DOHH2 (cell line): ENCODE measurements around the gene WWC1.

ENCODE experiments used
- H3F3A ChIP-seq: fragments of 200-600 bp; sonication (generic), shearing (Covaris generic); 2 replicates; pipeline ENCODE4 v1.6.0; 2016; ENCODE audit warnings: antibody characterized with exemption, mild to moderate bottlenecking; ENCODE audit not compliant: control insufficient read depth, insufficient read depth
- H3K27ac ChIP-seq: fragments of 200-600 bp; sonication (generic); 2 replicates; pipeline ENCODE4 v1.5.1; 2014; ENCODE audit warnings: low read depth, mild to moderate bottlenecking, low read length, moderate library complexity
- H3K27me3 ChIP-seq: fragments of 200-600 bp; sonication (generic); 2 replicates; pipeline ENCODE4 v1.6.1; 2014; ENCODE audit warnings: mild to moderate bottlenecking, low read length, mixed read lengths; ENCODE audit not compliant: control insufficient read depth
- H3K36me3 ChIP-seq: fragments of 200-600 bp; sonication (generic); 2 replicates; pipeline ENCODE4 v1.6.1; 2014; ENCODE audit warnings: mild to moderate bottlenecking, low read length, moderate library complexity, mixed read lengths; ENCODE audit not compliant: control insufficient read depth
- H3K4me1 ChIP-seq: fragments of 200-600 bp; sonication (generic); 2 replicates; pipeline ENCODE4 v1.6.1; 2014; ENCODE audit warnings: mild to moderate bottlenecking, low read length, mixed read lengths; ENCODE audit not compliant: control insufficient read depth
- H3K4me2 ChIP-seq: fragments of 200-600 bp; sonication (generic); 2 replicates; pipeline ENCODE4 v1.6.0; 2014; ENCODE audit warnings: mild to moderate bottlenecking, low read length, moderate library complexity
- H3K4me3 ChIP-seq: fragments of 200-600 bp; sonication (generic); 2 replicates; pipeline ENCODE4 v1.5.1; 2014; ENCODE audit warnings: mild to moderate bottlenecking, low read length, mixed read lengths
- H3K79me2 ChIP-seq: fragments of 200-600 bp; sonication (generic); 2 replicates; pipeline ENCODE4 v1.6.1; 2014; ENCODE audit warnings: mild to moderate bottlenecking, low read length, mixed read lengths; ENCODE audit not compliant: control insufficient read depth
- H3K9me2 ChIP-seq: fragments of 200-600 bp; sonication (generic); replicated peaks from 2 replicates; pipeline ENCODE4 v1.6.1; 2014; ENCODE audit warnings: mild to moderate bottlenecking, low read length, mixed read lengths; ENCODE audit not compliant: control insufficient read depth
- H3K9me3 ChIP-seq: fragments of 200-600 bp; sonication (generic); 2 replicates; pipeline ENCODE4 v1.6.1; 2014; ENCODE audit warnings: antibody characterized with exemption, low read length, mixed read lengths; ENCODE audit not compliant: control insufficient read depth, insufficient read depth
- H4K20me1 ChIP-seq: fragments of 200-600 bp; sonication (generic); 2 replicates; pipeline ENCODE4 v1.6.0; 2014; ENCODE audit warnings: low read depth, mild to moderate bottlenecking, antibody characterized with exemption, low read length, moderate library complexity; ENCODE audit not compliant: control insufficient read depth, insufficient read depth
- CTCF ChIP-seq: fragments of 200-600 bp; sonication (generic); IDR thresholded peaks from one replicate; pipeline ENCODE4 v1.5.1; 2014; ENCODE audit warnings: antibody characterized with exemption, mild to moderate bottlenecking, low read depth, low read length; ENCODE audit not compliant: poor library complexity, severe bottlenecking
- EZH2phosphoT487 ChIP-seq: fragments of 200-600 bp; sonication (generic); IDR thresholded peaks from 2 replicates; pipeline ENCODE4 v1.6.1; 2017; ENCODE audit warnings: borderline replicate concordance, mild to moderate bottlenecking, antibody characterized with exemption, low read length, moderate library complexity, mixed read lengths

Gene WWC1

DNA sequence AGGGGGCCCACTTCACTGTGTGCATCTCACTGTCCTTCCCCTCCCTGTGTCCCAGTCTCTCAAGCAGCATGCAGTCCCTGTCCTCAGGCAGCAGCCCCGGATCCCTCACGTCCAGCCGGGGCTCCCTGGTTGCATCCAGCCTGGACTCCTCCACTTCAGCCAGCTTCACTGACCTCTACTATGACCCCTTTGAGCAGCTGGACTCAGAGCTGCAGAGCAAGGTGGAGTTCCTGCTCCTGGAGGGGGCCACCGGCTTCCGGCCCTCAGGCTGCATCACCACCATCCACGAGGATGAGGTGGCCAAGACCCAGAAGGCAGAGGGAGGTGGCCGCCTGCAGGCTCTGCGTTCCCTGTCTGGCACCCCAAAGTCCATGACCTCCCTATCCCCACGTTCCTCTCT is 132.0 kb downstream of the WWC1 start:
- Histone ChIP-seq H4K20me1 (no peaks in the 10 kb centered on the region), H3K79me2 (no peaks in the 10 kb centered on the region), H3K27me3 (no peaks in the 10 kb centered on the region), H3K27ac (no peak overlapping the region), H3K4me2 (no peak overlapping the region), H3K4me1 (no peaks in the 10 kb centered on the region), H3F3A (no peaks in the 10 kb centered on the region), H3K9me2 (no peaks in the 10 kb centered on the region), H3K4me3 (no peak overlapping the region), H3K9me3 (no peaks in the 10 kb centered on the region), H3K36me3 (no peaks in the 10 kb centered on the region)
- TF ChIP-seq CTCF = no peak
- no peak for TF ChIP-seq EZH2phosphoT487

DNA sequence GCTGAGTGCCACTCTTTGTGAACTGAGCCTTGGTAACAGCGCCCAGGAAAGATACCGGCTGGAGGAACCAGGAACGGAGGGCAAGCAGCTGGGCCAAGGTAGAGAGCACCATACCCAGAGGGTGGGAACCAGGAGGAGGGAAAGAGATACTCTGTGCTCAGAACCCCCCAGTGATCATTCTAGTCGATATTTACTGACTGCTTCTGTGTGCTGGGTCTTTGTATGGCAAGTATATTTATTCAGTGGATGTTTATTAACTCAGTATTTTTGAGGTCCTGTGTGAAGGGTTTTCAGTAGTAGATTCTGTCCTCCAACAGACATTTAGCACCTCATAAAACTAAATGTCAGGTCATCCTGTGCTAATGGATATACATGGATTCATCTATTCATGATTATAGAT is 132.5 kb downstream of the WWC1 start:
- Histone ChIP-seq H3K79me2 (no peaks in the 10 kb centered on the region), H3K9me2 (no peaks in the 10 kb centered on the region), H4K20me1 (no peaks in the 10 kb centered on the region), H3K36me3 (no peaks in the 10 kb centered on the region), H3K4me3 (no peak overlapping the region), H3K4me1 (no peaks in the 10 kb centered on the region), H3F3A (no peaks in the 10 kb centered on the region), H3K27ac (no peak overlapping the region), H3K4me2 (no peak overlapping the region), H3K9me3 (no peaks in the 10 kb centered on the region), H3K27me3 (no peaks in the 10 kb centered on the region)
- TF ChIP-seq EZH2phosphoT487 (no peak), CTCF (no peak)

DNA sequence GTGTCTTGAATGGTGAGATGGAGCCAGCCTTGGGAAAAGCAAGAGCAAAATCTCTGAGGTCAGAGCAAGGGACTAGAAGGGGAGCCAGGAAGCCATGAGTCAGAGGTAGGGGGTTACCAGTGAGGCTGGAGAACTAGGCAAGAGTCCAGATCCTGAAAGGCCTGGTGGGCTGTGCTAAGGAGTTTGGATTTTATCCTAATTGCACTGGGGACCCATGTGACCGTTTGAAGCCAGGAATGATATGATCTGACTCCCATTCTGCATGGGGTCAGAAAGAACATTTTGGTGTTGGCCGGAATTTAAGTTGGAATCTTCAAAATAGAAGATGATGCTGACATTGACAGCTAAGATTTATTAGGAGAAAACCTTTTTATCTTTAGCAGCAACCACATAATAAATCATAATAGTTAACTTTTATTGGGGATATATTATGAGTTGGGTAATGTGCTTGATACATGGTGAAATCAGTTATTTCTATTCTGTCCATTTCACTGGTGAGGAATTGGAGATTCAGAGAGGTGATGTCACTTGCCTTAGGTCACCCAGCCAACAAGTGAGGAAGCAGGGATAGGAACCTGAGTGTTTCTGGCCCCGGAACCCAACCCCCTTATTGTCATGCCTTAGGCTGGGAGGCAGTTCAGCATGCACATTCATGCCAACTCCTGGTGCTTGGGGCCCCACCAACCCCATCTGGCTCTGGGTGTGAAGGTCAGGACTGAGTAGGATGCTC is 133.3 kb downstream of the WWC1 start:
- H3K36me3 ChIP-seq = no peaks in the 10 kb centered on the region
- H3K79me2 ChIP-seq = no peaks in the 10 kb centered on the region
- H3K9me3 ChIP-seq = no peaks in the 10 kb centered on the region
- H3K4me3 ChIP-seq = no peak overlapping the region
- no peaks in the 10 kb centered on the region for H3F3A ChIP-seq
- no peaks in the 10 kb centered on the region for H3K9me2 ChIP-seq
- H3K4me1 ChIP-seq = no peaks in the 10 kb centered on the region
- no peaks in the 10 kb centered on the region for H3K27me3 ChIP-seq
- H3K27ac ChIP-seq = no peak overlapping the region
- no peak for TF ChIP-seq EZH2phosphoT487
- TF ChIP-seq CTCF = no peak
- no peak overlapping the region for H3K4me2 ChIP-seq
- no peaks in the 10 kb centered on the region for H4K20me1 ChIP-seq
